Transverse colon (tissue), 4 donors: ENCODE results near the gene FFAR2. TPM values are rescaled to one million over a fixed set of nuclear protein-coding genes. Genes with fewer than 3 reads are reported as not detected.

ENCODE experiments used
- DNase-seq: peaks from one replicate; pipeline ENCODE4 v3.0.0-alpha.2; 2019
- H3K27ac ChIP-seq, 4 donors: fragments of 200-600 bp; sonication (generic); 2 replicates each; pipeline ENCODE4 v1.5.1; 2016 to 2018; ENCODE audit warnings: inconsistent platforms in 4 of 4
- H3K27me3 ChIP-seq: fragments of 200-600 bp; sonication (generic); 2 replicates; pipeline ENCODE4 v1.5.1; 2017; ENCODE audit warnings: inconsistent platforms
- H3K36me3 ChIP-seq, 4 donors: fragments of 200-600 bp; sonication (generic); 2 replicates each; pipeline ENCODE4 v1.5.1; 2017 to 2019; ENCODE audit warnings: inconsistent platforms in 4 of 4
- H3K4me1 ChIP-seq, 4 donors: fragments of 200-600 bp; sonication (generic); 2 replicates each; pipeline ENCODE4 v1.5.1; 2017 to 2020; ENCODE audit warnings: inconsistent platforms in 4 of 4
- H3K4me3 ChIP-seq, 4 donors: fragments of 200-600 bp; sonication (generic); 1 replicate in 1 of 4; 2 replicates in 3 of 4; pipeline versions ENCODE4 v1.5.1 to v1.6.1; 2017 to 2019; ENCODE audit warnings: inconsistent platforms in 4 of 4
- H3K9me3 ChIP-seq, 2 donors: fragments of 200-600 bp; sonication (generic); 2 replicates each; pipeline ENCODE4 v1.5.1; 2017 to 2019; ENCODE audit warnings: inconsistent platforms in 2 of 2
- EP300 ChIP-seq: sonication (generic); formaldehyde crosslinking; IDR thresholded peaks from one replicate; pipeline ENCODE4 v1.6.1; 2017; ENCODE audit warnings: antibody characterized with exemption, low read depth
- POLR2A ChIP-seq: fragments of 450-650 bp; IDR thresholded peaks from one replicate; pipeline ENCODE4 v1.6.1; 2016; ENCODE audit warnings: antibody characterized with exemption, mild to moderate bottlenecking, moderate library complexity
- POLR2AphosphoS5 ChIP-seq, 3 donors: sonication (generic); formaldehyde crosslinking; IDR thresholded peaks; one replicate each; pipeline ENCODE4 v1.6.1; 2016; ENCODE audit warnings: antibody characterized with exemption in 3 of 3
- WGBS, 2 donors: methylation state at CpG; one replicate each; pipeline ENCODE4 v1.1.5; 2018; ENCODE audit warnings: low coverage in 1 of 2; 5-methylcytosine and 5-hydroxymethylcytosine counted together
- in situ Hi-C, 4 donors: fragments of 200-750 bp; cut with MboI; loops; one replicate each; pipeline versions ENCODE4 v1.15.0 to v1.15.1; 2017; ENCODE audit warnings: low sequenced_read_pairs in 3 of 4, low pct_ligation_motif_present in 1 of 4, low pct_unique_long_range_greater_than_20kb in 1 of 4
- intact Hi-C: fragments of 100-400 bp; cut with DNase I; formaldehyde crosslinking; loops from one replicate; pipeline ENCODE4 v1.15.1; 2023; ENCODE audit warnings: low total_unique reads
- total RNA-seq, 4 donors: library from RNA; depleted of rRNA; stranded (reverse); fragments of >200 nt; gene quantifications; one replicate each; pipeline ENCODE4 v1.1.0, GENCODE V29; 2016
- TF ChIP-seq, protein P1 (sequence below), 5 experiments: fragments of 200-600 bp in 3 of 5; fragments of 450-650 bp in 2 of 5; sonication (generic) in 3 of 5; IDR thresholded peaks; 1 replicate in 2 of 5; 2 replicates in 3 of 5; pipeline ENCODE4 v1.5.1; 2016 to 2017; ENCODE audit warnings: antibody characterized with exemption in 5 of 5, inconsistent platforms in 3 of 5, mild to moderate bottlenecking in 2 of 5, moderate library complexity in 1 of 5

FFAR2 gene
- total RNA-seq, 4 donors from 2014 or later = 0.32 to 2.2 TPM; not detected in 2

DNA sequence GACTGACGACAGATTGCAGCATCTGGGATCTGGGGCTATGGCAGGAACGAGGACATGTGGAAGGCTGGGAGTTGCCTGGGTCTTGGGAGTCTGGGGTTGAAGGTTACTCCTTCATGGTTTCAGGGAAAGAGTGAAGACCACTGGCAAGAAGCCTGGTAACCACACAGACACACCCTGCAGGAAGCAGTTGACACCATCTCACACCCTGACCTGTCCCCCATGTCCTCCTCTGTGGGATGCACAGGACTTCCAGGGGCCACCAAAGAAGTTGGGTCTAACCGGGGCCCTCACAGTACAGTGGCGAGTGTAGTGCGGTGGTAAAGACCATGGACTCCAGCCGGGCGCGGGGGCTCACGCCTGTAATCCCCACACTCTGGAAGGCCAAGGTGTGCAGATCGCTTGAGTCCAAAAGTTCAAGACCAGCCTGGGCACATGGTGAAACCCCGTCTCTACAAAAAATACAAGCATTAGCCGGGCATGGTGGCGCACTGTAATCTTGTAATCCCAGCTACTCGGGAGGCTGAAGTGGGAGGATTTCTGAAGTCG, 10.6 kb upstream of the FFAR2 start:
- TF ChIP-seq, protein P1, sequence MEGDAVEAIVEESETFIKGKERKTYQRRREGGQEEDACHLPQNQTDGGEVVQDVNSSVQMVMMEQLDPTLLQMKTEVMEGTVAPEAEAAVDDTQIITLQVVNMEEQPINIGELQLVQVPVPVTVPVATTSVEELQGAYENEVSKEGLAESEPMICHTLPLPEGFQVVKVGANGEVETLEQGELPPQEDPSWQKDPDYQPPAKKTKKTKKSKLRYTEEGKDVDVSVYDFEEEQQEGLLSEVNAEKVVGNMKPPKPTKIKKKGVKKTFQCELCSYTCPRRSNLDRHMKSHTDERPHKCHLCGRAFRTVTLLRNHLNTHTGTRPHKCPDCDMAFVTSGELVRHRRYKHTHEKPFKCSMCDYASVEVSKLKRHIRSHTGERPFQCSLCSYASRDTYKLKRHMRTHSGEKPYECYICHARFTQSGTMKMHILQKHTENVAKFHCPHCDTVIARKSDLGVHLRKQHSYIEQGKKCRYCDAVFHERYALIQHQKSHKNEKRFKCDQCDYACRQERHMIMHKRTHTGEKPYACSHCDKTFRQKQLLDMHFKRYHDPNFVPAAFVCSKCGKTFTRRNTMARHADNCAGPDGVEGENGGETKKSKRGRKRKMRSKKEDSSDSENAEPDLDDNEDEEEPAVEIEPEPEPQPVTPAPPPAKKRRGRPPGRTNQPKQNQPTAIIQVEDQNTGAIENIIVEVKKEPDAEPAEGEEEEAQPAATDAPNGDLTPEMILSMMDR (IDR thresholded peaks at IDR 0.05) = no peak
- TF ChIP-seq POLR2AphosphoS5 (IDR thresholded peaks at IDR 0.05) = no peak
- no peak for TF ChIP-seq POLR2A
- no peak for TF ChIP-seq EP300
- H3K4me3 ChIP-seq = no peak overlapping the region
- H3K27ac ChIP-seq = peak overlapping the region; percentile 79 to 87 (median 85)
- in situ Hi-C loops = no loop called here
- no peaks in the 10 kb centered on the region for H3K36me3 ChIP-seq
- peaks cover 21 to 40% (median 23%) of the 10 kb centered on the region in 4 donors for H3K4me1 ChIP-seq
- no peaks in the 10 kb centered on the region for H3K9me3 ChIP-seq
- no peaks in the 10 kb centered on the region for H3K27me3 ChIP-seq
- DNase-seq = peak; percentile 64
- WGBS, 2 donors = 84 to 100% methylated on average over 1 to 15 of the region's 15 CpGs
- intact Hi-C loops = no loop called here

DNA sequence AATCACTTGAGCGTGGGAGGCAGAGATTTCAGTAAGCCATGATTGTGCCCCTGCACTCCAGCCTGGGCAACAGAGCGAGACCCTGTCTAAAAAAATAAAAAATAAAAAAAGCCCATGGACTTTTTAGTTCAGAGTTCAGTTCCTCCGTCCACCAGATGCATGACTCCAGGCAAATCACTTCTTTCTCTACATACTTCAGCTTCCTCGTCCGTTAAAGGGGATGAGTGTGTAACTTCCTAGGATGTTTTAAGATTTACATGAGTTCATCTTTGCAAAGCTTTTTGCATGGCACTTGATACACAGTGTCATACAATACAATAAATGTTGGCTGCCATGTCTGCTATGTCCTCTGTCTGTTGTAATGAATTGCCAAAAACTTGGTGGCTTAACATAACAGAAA, 10.0 kb upstream of the FFAR2 start:
- H3K27ac ChIP-seq = peak overlapping the region; percentile 79 to 87 (median 85)
- no peaks in the 10 kb centered on the region for H3K27me3 ChIP-seq
- no peaks in the 10 kb centered on the region for H3K36me3 ChIP-seq
- H3K4me1 ChIP-seq = peaks cover 21 to 40% (median 23%) of the 10 kb centered on the region in 4 donors
- WGBS, 2 donors = 69 to 95% methylated on average over 5 of the region's 5 CpGs
- intact Hi-C loops = no loop called here
- TF ChIP-seq EP300 = no peak
- TF ChIP-seq, protein P1 (IDR thresholded peaks at IDR 0.05) = no peak
- TF ChIP-seq POLR2A = no peak
- no peak for TF ChIP-seq POLR2AphosphoS5 (IDR thresholded peaks at IDR 0.05)
- no peak for DNase-seq
- no peak overlapping the region for H3K4me3 ChIP-seq
- H3K9me3 ChIP-seq = no peaks in the 10 kb centered on the region
- in situ Hi-C loops = no loop called here

DNA sequence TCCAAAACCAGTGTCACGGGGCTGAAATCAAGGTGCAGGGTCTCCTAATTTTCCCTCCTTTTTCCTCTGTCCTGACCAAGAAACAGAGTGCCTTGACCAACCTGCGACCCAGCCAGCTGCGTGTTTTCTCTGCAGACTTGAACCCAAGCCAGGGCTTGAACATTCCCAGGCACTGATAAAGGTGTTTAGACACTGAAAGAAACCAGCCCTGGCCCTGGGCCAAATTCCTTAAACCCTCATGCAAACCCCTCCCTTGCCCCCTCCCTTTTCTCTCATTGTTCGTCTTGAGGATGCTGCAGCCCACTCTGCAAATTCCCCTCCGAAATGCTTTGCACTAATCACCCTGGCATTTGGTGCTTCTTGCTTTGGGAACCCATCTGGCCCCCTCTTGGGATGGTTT, 9.5 kb upstream of the FFAR2 start:
- WGBS, 2 donors = 70 to 83% methylated on average over 4 to 5 of the region's 5 CpGs
- no peaks in the 10 kb centered on the region for H3K36me3 ChIP-seq
- H3K4me3 ChIP-seq = no peak overlapping the region
- intact Hi-C loops (no loop called here), in situ Hi-C loops (no loop called here)
- H3K9me3 ChIP-seq = no peaks in the 10 kb centered on the region
- no peaks in the 10 kb centered on the region for H3K27me3 ChIP-seq
- H3K27ac ChIP-seq = peak overlapping the region in 1 of 4 donors; percentile 79
- TF ChIP-seq POLR2A (no peak), POLR2AphosphoS5 (IDR thresholded peaks at IDR 0.05) (no peak), EP300 (no peak)
- TF ChIP-seq, protein P1 (IDR thresholded peaks at IDR 0.05) = no peak
- peaks cover 21 to 40% (median 23%) of the 10 kb centered on the region in 4 donors for H3K4me1 ChIP-seq
- no peak for DNase-seq

GRCh38 chr19:35439921-35440320, 8.1 kb upstream of the FFAR2 start:
- TF ChIP-seq, protein P1 (IDR thresholded peaks at IDR 0.05) = no peak
- TF ChIP-seq EP300 (no peak), POLR2AphosphoS5 (IDR thresholded peaks at IDR 0.05) (no peak), POLR2A (no peak)
- 73 to 75% methylated on average over 6 of the region's 6 CpGs for WGBS, 2 donors
- H3K9me3 ChIP-seq = no peaks in the 10 kb centered on the region
- no peak overlapping the region for H3K27ac ChIP-seq
- intact Hi-C loops (no loop called here), in situ Hi-C loops (no loop called here)
- H3K4me1 ChIP-seq = peaks cover 18 to 31% (median 21%) of the 10 kb centered on the region in 4 donors
- no peaks in the 10 kb centered on the region for H3K27me3 ChIP-seq
- H3K36me3 ChIP-seq = no peaks in the 10 kb centered on the region
- no peak overlapping the region for H3K4me3 ChIP-seq
- DNase-seq = no peak
